HEK293 (cell line): ENCODE data around the gene PNPLA2.

Experiments
- BCL11B ChIP-seq: fragments of 450-650 bp; formaldehyde crosslinking; IDR thresholded peaks from 2 replicates; pipeline ENCODE4 v1.5.1; 2016; ENCODE audit warnings: low read depth, missing biosample characterization, missing genetic modification characterization
- GLI4 ChIP-seq: fragments of 450-650 bp; formaldehyde crosslinking; IDR thresholded peaks from 2 replicates; pipeline ENCODE4 v1.5.1; 2016; ENCODE audit warnings: missing biosample characterization, missing genetic modification characterization
- SP2 ChIP-seq: fragments of 450-650 bp; formaldehyde crosslinking; IDR thresholded peaks from 2 replicates; pipeline ENCODE4 v1.5.1; 2016; ENCODE audit warnings: missing biosample characterization, missing genetic modification characterization
- ZNF121 ChIP-seq: fragments of 450-650 bp; formaldehyde crosslinking; IDR thresholded peaks from 2 replicates; pipeline ENCODE4 v1.5.1; 2016; ENCODE audit warnings: missing biosample characterization, missing genetic modification characterization
- ZNF133 ChIP-seq: fragments of 450-650 bp; formaldehyde crosslinking; IDR thresholded peaks from 2 replicates; pipeline ENCODE4 v1.5.1; 2016; ENCODE audit warnings: missing biosample characterization, missing genetic modification characterization
- ZNF274 ChIP-seq, 2 experiments: fragments of 200-500 bp in 1 of 2; fragments of 450-650 bp in 1 of 2; sonication (Bioruptor generic) in 1 of 2; formaldehyde crosslinking in 1 of 2; IDR thresholded peaks; 2 replicates each; pipeline versions ENCODE4 v1.5.1 to v1.6.1; 2014 to 2016; ENCODE audit warnings: borderline replicate concordance in 1 of 2, inconsistent platforms in 1 of 2, low read length in 1 of 2, missing biosample characterization in 1 of 2, missing genetic modification characterization in 1 of 2
- ZNF571 ChIP-seq: fragments of 450-650 bp; formaldehyde crosslinking; IDR thresholded peaks from 2 replicates; pipeline ENCODE4 v1.5.0; 2017; ENCODE audit warnings: missing biosample characterization, missing genetic modification characterization
- ZNF830 ChIP-seq: fragments of 450-650 bp; IDR thresholded peaks from 2 replicates; pipeline ENCODE4 v1.5.0; 2018; ENCODE audit warnings: missing biosample characterization, missing genetic modification characterization, low read depth, mild to moderate bottlenecking, moderate library complexity
- TF ChIP-seq, protein P1 (sequence below): fragments of 450-650 bp; formaldehyde crosslinking; IDR thresholded peaks from 2 replicates; pipeline ENCODE4 v1.5.1; 2016; ENCODE audit warnings: missing biosample characterization, missing genetic modification characterization
- TF ChIP-seq, protein P2 (sequence below): fragments of 450-650 bp; formaldehyde crosslinking; conservative IDR thresholded peaks from 2 replicates; pipeline ENCODE4 v1.5.1; 2016; ENCODE audit warnings: low read depth, missing biosample characterization, missing genetic modification characterization

DNA sequence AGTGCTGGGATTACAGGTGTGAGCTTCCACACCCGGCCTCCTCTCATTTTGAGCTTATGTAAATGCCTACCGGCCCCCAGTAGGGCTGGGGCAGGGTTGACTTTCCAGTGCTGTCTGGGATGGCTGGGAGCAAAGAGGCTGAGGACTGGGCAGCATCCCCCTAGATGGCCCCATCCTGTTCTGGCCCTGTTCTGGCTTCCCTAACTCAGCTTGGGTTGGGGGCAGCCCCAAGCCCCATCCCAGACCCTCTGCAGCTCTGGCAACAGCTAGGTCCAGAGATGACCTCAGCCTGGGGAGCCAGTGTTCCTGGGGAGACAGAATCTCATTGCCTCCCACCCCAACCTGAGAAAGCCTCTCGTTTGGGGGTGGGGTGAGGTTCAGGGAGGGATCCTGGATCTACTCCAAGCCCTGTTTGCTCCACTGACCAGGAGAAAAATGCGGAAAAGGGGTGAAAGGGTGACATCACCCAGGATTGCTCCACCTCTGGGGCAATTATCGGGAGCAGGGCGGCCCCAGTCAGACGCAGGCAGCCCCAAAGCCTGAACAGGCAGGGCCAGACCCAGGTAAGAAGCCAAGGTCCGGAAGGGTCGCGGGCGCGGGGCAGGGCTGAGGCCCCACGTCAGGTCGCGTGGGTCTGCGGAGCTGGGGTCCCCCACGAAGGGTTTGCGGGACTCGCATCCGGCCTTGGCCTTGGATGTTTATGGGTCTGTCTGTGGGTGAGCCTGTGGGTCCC lies at the start of gene PNPLA2:
- TF ChIP-seq, protein P1, sequence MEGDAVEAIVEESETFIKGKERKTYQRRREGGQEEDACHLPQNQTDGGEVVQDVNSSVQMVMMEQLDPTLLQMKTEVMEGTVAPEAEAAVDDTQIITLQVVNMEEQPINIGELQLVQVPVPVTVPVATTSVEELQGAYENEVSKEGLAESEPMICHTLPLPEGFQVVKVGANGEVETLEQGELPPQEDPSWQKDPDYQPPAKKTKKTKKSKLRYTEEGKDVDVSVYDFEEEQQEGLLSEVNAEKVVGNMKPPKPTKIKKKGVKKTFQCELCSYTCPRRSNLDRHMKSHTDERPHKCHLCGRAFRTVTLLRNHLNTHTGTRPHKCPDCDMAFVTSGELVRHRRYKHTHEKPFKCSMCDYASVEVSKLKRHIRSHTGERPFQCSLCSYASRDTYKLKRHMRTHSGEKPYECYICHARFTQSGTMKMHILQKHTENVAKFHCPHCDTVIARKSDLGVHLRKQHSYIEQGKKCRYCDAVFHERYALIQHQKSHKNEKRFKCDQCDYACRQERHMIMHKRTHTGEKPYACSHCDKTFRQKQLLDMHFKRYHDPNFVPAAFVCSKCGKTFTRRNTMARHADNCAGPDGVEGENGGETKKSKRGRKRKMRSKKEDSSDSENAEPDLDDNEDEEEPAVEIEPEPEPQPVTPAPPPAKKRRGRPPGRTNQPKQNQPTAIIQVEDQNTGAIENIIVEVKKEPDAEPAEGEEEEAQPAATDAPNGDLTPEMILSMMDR (tag by site-specific recombination), result no peak
- no peak; the same call in 1 of the 2 replicates for TF ChIP-seq BCL11B (tag by site-specific recombination)
- no peak for TF ChIP-seq SP2
- TF ChIP-seq ZNF133 (tag by site-specific recombination), result no peak
- TF ChIP-seq ZNF830 (tag by site-specific recombination), result no peak
- TF ChIP-seq ZNF121 (tag by site-specific recombination), result no peak
- TF ChIP-seq, protein P2, sequence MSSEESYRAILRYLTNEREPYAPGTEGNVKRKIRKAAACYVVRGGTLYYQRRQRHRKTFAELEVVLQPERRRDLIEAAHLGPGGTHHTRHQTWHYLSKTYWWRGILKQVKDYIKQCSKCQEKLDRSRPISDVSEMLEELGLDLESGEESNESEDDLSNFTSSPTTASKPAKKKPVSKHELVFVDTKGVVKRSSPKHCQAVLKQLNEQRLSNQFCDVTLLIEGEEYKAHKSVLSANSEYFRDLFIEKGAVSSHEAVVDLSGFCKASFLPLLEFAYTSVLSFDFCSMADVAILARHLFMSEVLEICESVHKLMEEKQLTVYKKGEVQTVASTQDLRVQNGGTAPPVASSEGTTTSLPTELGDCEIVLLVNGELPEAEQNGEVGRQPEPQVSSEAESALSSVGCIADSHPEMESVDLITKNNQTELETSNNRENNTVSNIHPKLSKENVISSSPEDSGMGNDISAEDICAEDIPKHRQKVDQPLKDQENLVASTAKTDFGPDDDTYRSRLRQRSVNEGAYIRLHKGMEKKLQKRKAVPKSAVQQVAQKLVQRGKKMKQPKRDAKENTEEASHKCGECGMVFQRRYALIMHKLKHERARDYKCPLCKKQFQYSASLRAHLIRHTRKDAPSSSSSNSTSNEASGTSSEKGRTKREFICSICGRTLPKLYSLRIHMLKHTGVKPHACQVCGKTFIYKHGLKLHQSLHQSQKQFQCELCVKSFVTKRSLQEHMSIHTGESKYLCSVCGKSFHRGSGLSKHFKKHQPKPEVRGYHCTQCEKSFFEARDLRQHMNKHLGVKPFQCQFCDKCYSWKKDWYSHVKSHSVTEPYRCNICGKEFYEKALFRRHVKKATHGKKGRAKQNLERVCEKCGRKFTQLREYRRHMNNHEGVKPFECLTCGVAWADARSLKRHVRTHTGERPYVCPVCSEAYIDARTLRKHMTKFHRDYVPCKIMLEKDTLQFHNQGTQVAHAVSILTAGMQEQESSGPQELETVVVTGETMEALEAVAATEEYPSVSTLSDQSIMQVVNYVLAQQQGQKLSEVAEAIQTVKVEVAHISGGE (tag by site-specific recombination), result no peak
- TF ChIP-seq ZNF571, result no peak
- TF ChIP-seq GLI4 (tag by site-specific recombination), result no peak
- TF ChIP-seq ZNF274 (IDR thresholded peaks at IDR 0.05; ENCODE audit: low read length), result no peak
- no peak for TF ChIP-seq ZNF274 (tag by site-specific recombination; IDR thresholded peaks at IDR 0.05; ENCODE audit: borderline replicate concordance)
